Activated CD8-positive, alpha-beta T cell treated with anti-CD3 and anti-CD28 coated beads for 36 hours (primary cell): ENCODE measurements around the gene PIEZO1. TPM values are rescaled to one million over a fixed set of nuclear protein-coding genes. Genes with fewer than 3 reads are reported as not detected.
A peak's percentile ranks its signal among the peaks of the same experiment; 100 is the strongest.

Experiments used
- ATAC-seq: fragments of 200-7000 bp; cut with Tn5 transposase; one replicate; pipeline ENCODE4 v1.10.0; 2021; ENCODE audit warnings: mild to moderate bottlenecking, moderate library complexity
- CTCF ChIA-PET: fragments of 350-600 bp; sonication (Branson Sonifier 250); formaldehyde crosslinking; loops from one replicate; lab custom pipeline; 2021; ENCODE audit warnings: antibody characterized with exemption; lab: Charles Lee
- POLR2A ChIA-PET: fragments of 350-600 bp; sonication (Branson Sonifier 250); formaldehyde crosslinking; loops from one replicate; lab custom pipeline; 2021; ENCODE audit warnings: antibody characterized with exemption; lab: Charles Lee
- DNase-seq: peaks from one replicate; pipeline ENCODE4 v3.0.0-alpha.2; 2020
- H3K27ac Mint-ChIP-seq: one replicate; pipeline ENCODE4 v1.8.0; 2021; ENCODE audit warnings: mild to moderate bottlenecking, mixed read lengths
- H3K27me3 Mint-ChIP-seq: one replicate; pipeline ENCODE4 v1.8.0; 2021; ENCODE audit warnings: mixed read lengths
- H3K36me3 Mint-ChIP-seq: one replicate; pipeline ENCODE4 v1.8.0; 2021; ENCODE audit warnings: low read depth, mixed read lengths
- H3K4me1 Mint-ChIP-seq: one replicate; pipeline ENCODE4 v1.8.0; 2021; ENCODE audit warnings: low read depth, mixed read lengths
- H3K4me3 Mint-ChIP-seq: one replicate; pipeline ENCODE4 v1.8.0; 2021; ENCODE audit warnings: mild to moderate bottlenecking, moderate library complexity, mixed read lengths
- H3K9me3 Mint-ChIP-seq: one replicate; pipeline ENCODE4 v1.8.0; 2021; ENCODE audit warnings: mixed read lengths
- CTCF ChIP-seq: fragments of 200-600 bp; IDR thresholded peaks from one replicate; pipeline ENCODE4 v1.8.0; 2022; ENCODE audit warnings: antibody characterized with exemption, mild to moderate bottlenecking
- intact Hi-C: fragments of 100-400 bp; cut with micrococcal nuclease; formaldehyde crosslinking; loops from one replicate; pipeline ENCODE4 v1.10.0; 2022
- total RNA-seq, 2 experiments: library from RNA; stranded (reverse); gene quantifications; one replicate each; pipeline ENCODE4 v1.2.3, GENCODE V29; 2021

Gene PIEZO1
- total RNA-seq, 2 experiments from 2014 or later = 87.7 to 91.8 TPM

GRCh38 chr16:88804552-88805339, 19.7 kb upstream of the PIEZO1 start:
- no peak for TF ChIP-seq CTCF
- ATAC-seq (peak; percentile 20), DNase-seq (peak; percentile 54)
- peaks cover 45% of the 10 kb centered on the region for H3K36me3 Mint-ChIP-seq
- H3K4me3 Mint-ChIP-seq = peak overlapping the region; percentile 81
- POLR2A ChIA-PET = interaction anchor here (0.9 to 4.5 kb wide), 3 partner anchors 8 to 759 kb away, joined by 4 to 49 read pairs (median 19); partner anchors contain the start of gene APRT
- CTCF ChIA-PET = interaction anchor here (1.5 kb wide), 2 partner anchors 25 to 67 kb away, joined by 4 read pairs; no protein-coding TSS in a partner anchor
- peaks cover 21% of the 10 kb centered on the region for H3K4me1 Mint-ChIP-seq
- H3K9me3 Mint-ChIP-seq = no peaks in the 10 kb centered on the region
- peak overlapping the region; percentile 77 for H3K27ac Mint-ChIP-seq
- intact Hi-C loops = loop anchor here (5.0 kb wide), 1 partner anchor 57 kb away; no protein-coding TSS in a partner anchor
- H3K27me3 Mint-ChIP-seq = no peaks in the 10 kb centered on the region

GRCh38 chr16:88804173-88804551, 19.1 kb upstream of the PIEZO1 start:
- no peak for TF ChIP-seq CTCF
- Mint-ChIP-seq H3K27ac (peak overlapping the region; percentile 77), H3K4me1 (peaks cover 17% of the 10 kb centered on the region), H3K36me3 (peaks cover 41% of the 10 kb centered on the region), H3K4me3 (peak overlapping the region; percentile 81), H3K9me3 (no peaks in the 10 kb centered on the region), H3K27me3 (no peaks in the 10 kb centered on the region)
- POLR2A ChIA-PET = interaction anchor here (2.8 to 4.5 kb wide), 2 partner anchors 8 to 22 kb away, joined by 19 to 49 read pairs; partner anchors contain the start of gene APRT
- CTCF ChIA-PET = interaction anchor here (1.5 kb wide), 2 partner anchors 24 to 67 kb away, joined by 4 read pairs; no protein-coding TSS in a partner anchor
- intact Hi-C loops = loop anchor here (5.0 kb wide), 1 partner anchor 57 kb away; no protein-coding TSS in a partner anchor
- DNase-seq (no peak), ATAC-seq (no peak)

- peak; percentile 76 for DNase-seq
- peak; percentile 57 for ATAC-seq
- H3K36me3 Mint-ChIP-seq = peaks cover 35% of the 10 kb centered on the region
- ChIA-PET CTCF (interaction anchor here (1.5 kb wide), 2 partner anchors 23 to 66 kb away, joined by 4 read pairs; no protein-coding TSS in a partner anchor), POLR2A (interaction anchor here (0.8 to 4.5 kb wide), 5 partner anchors 9 to 93 kb away, joined by 3 to 49 read pairs (median 5); partner anchors contain the start of gene APRT)
- peak within 1 kb of the TSS; percentile 81 for H3K4me3 Mint-ChIP-seq
- no peaks in the 10 kb centered on the region for H3K27me3 Mint-ChIP-seq
- H3K9me3 Mint-ChIP-seq = no peaks in the 10 kb centered on the region
- peak within 1 kb of the TSS; percentile 89 for H3K27ac Mint-ChIP-seq
- no peak for TF ChIP-seq CTCF
- intact Hi-C loops = loop anchor here (5.0 kb wide), 1 partner anchor 56 kb away; no protein-coding TSS in a partner anchor
- H3K4me1 Mint-ChIP-seq = peaks cover 14% of the 10 kb centered on the region
Measured at GRCh38 chr16:88803264-88803987, 18.4 kb upstream of the PIEZO1 start, which contains the start of gene CDT1. CDT1 (plus strand) TSS chr16:88803789; CDS start chr16:88803832, 43 bp downstream.

- peaks cover 16% of the 10 kb centered on the region for H3K4me1 Mint-ChIP-seq
- ChIA-PET POLR2A (interaction anchor here (5.9 kb wide), 1 partner anchor 18 kb away, joined by 43 read pairs; no protein-coding TSS in a partner anchor), CTCF (interaction anchor here (0.7 to 3.7 kb wide), 6 partner anchors 11 to 100 kb away, joined by 3 to 21 read pairs (median 6); partner anchors contain the start of genes APRT, GALNS and TRAPPC2L)
- DNase-seq (no peak), ATAC-seq (no peak)
- H3K27ac Mint-ChIP-seq = no peak overlapping the region
- intact Hi-C loops = loop anchor here (5.0 kb wide), 1 partner anchor 53 kb away; no protein-coding TSS in a partner anchor
- no peak overlapping the region for H3K4me3 Mint-ChIP-seq
- no peak for TF ChIP-seq CTCF
- no peaks in the 10 kb centered on the region for H3K27me3 Mint-ChIP-seq
- peaks cover 12% of the 10 kb centered on the region for H3K36me3 Mint-ChIP-seq
- H3K9me3 Mint-ChIP-seq = no peaks in the 10 kb centered on the region
Measured at GRCh38 chr16:88800277-88800592, 15.2 kb upstream of the PIEZO1 start.
